Cardiac muscle cell (in vitro differentiated cells and primary cell): ENCODE data around the gene DOCK1. TPM values are rescaled to one million over a fixed set of nuclear protein-coding genes. Genes with fewer than 3 reads are reported as not detected.

Experiments
- DNase-seq, 2 donors: peaks; one replicate each; pipeline versions ENCODE4 v3.0.0 to v3.0.0-alpha.2; 2010 to 2017; ENCODE audit warnings: low read depth in 1 of 2, low spot score in 1 of 2
- H3K27ac ChIP-seq: fragments of 200-600 bp; sonication (generic); 2 replicates; pipeline ENCODE4 v1.5.1; 2016
- H3K27me3 ChIP-seq: fragments of 200-600 bp; sonication (generic); 2 replicates; pipeline ENCODE4 v1.6.0; 2016; ENCODE audit warnings: control low read depth
- H3K36me3 ChIP-seq: fragments of 200-600 bp; sonication (generic); 2 replicates; pipeline ENCODE4 v1.5.1; 2016; ENCODE audit warnings: control low read depth
- H3K4me1 ChIP-seq: fragments of 200-600 bp; sonication (generic); 2 replicates; pipeline ENCODE4 v1.8.1; 2017; ENCODE audit warnings: low read depth, mild to moderate bottlenecking, mixed run types
- H3K4me3 ChIP-seq: fragments of 200-600 bp; sonication (generic); 2 replicates; pipeline ENCODE4 v1.5.1; 2016; ENCODE audit warnings: mild to moderate bottlenecking
- H3K9me3 ChIP-seq: fragments of 200-600 bp; sonication (generic); 2 replicates; pipeline ENCODE4 v1.5.1; 2017; ENCODE audit warnings: low read depth, mild to moderate bottlenecking, control low read depth
- CTCF ChIP-seq: IDR thresholded peaks from 2 replicates; pipeline ENCODE4 v1.5.1; 2012; ENCODE audit warnings: low read depth, mild to moderate bottlenecking, low read length
- polyA plus RNA-seq: library from polyadenylated mRNA; unstranded; fragments of >200 nt; fragmentation: Nextera tagmentation; extraction: Ambion mirVana; gene quantifications from 2 replicates; pipeline ENCODE4 v1.2.1, GENCODE V29; 2016
- total RNA-seq: library from RNA; depleted of rRNA; stranded (reverse); fragments of >200 nt; gene quantifications from 2 replicates; pipeline ENCODE4 v1.2.3, GENCODE V29; 2016

DOCK1 gene
- total RNA-seq (22.3 and 30.6 TPM in 2 replicates), polyA plus RNA-seq (15.0 and 20.9 TPM in 2 replicates)

- no peak within 1 kb of the TSS for H3K27ac ChIP-seq
- H3K4me1 ChIP-seq, result no peaks in the 10 kb centered on the region
- no peaks in the 10 kb centered on the region for H3K36me3 ChIP-seq
- TF ChIP-seq CTCF, result no peak
- H3K9me3 ChIP-seq, result no peaks in the 10 kb centered on the region
- DNase-seq, result peak; percentile 78 to 83
- peak within 1 kb of the TSS; percentile 98 for H3K4me3 ChIP-seq
- no peaks in the 10 kb centered on the region for H3K27me3 ChIP-seq
Observed at GRCh38 chr10:126904818-126905701, at the start of gene DOCK1. Gene DOCK1, plus strand, starts transcription at chr10:126905428. Its CDS starts 90 bp downstream, at chr10:126905518.

- Histone ChIP-seq H3K4me1 (peaks cover 6% of the 10 kb centered on the region), H3K27ac (no peak overlapping the region), H3K9me3 (no peaks in the 10 kb centered on the region), H3K27me3 (no peaks in the 10 kb centered on the region), H3K4me3 (no peak overlapping the region), H3K36me3 (no peaks in the 10 kb centered on the region)
- DNase-seq, result no peak
- TF ChIP-seq CTCF, result no peak
Observed at GRCh38 chr10:126857178-126857806, 47.9 kb upstream of the DOCK1 start.

- peak in 1 of 2 donors; percentile 18 for DNase-seq
- H3K27ac ChIP-seq, result no peak overlapping the region
- H3K27me3 ChIP-seq, result no peaks in the 10 kb centered on the region
- no peaks in the 10 kb centered on the region for H3K9me3 ChIP-seq
- no peaks in the 10 kb centered on the region for H3K36me3 ChIP-seq
- no peaks in the 10 kb centered on the region for H3K4me1 ChIP-seq
- H3K4me3 ChIP-seq, result no peak overlapping the region
- no peak for TF ChIP-seq CTCF
Observed at GRCh38 chr10:126867567-126868365, 37.5 kb upstream of the DOCK1 start.

GRCh38 chr10:126868371-126868770 is 36.9 kb upstream of the DOCK1 start:
- H3K27ac ChIP-seq, result no peak overlapping the region
- no peak overlapping the region for H3K4me3 ChIP-seq
- no peaks in the 10 kb centered on the region for H3K27me3 ChIP-seq
- H3K4me1 ChIP-seq, result no peaks in the 10 kb centered on the region
- TF ChIP-seq CTCF, result no peak
- H3K36me3 ChIP-seq, result no peaks in the 10 kb centered on the region
- H3K9me3 ChIP-seq, result no peaks in the 10 kb centered on the region
- no peak for DNase-seq

GRCh38 chr10:126872135-126872534 is 33.1 kb upstream of the DOCK1 start:
- Histone ChIP-seq H3K36me3 (no peaks in the 10 kb centered on the region), H3K27me3 (no peaks in the 10 kb centered on the region), H3K4me1 (no peaks in the 10 kb centered on the region), H3K4me3 (no peak overlapping the region), H3K27ac (no peak overlapping the region), H3K9me3 (no peaks in the 10 kb centered on the region)
- TF ChIP-seq CTCF, result no peak
- no peak for DNase-seq
